SK-N-SH (cell line): Measurements from ENCODE around the gene MTHFD1L.

Source experiments
- CTCF ChIP-seq: fragments of 200-600 bp; sonication (generic); IDR thresholded peaks from 2 replicates; pipeline ENCODE4 v1.6.1; 2017; ENCODE audit warnings: antibody characterized with exemption, mild to moderate bottlenecking, moderate library complexity
- EP300 ChIP-seq, 2 experiments: IDR thresholded peaks; 2 replicates each; pipeline versions ENCODE4 v1.4.0 to v1.6.1; 2012; ENCODE audit warnings: borderline replicate concordance in 1 of 2, low read depth in 1 of 2, low read length in 1 of 2
- FOXM1 ChIP-seq: IDR thresholded peaks from 2 replicates; pipeline ENCODE4 v1.4.0; 2012; ENCODE audit warnings: low read depth, mild to moderate bottlenecking
- NFIC ChIP-seq: IDR thresholded peaks from 2 replicates; pipeline ENCODE4 v1.4.0; 2012; ENCODE audit warnings: borderline replicate concordance
- POLR2AphosphoS5 ChIP-seq: IDR thresholded peaks from 2 replicates; pipeline ENCODE4 v1.6.1; 2012; ENCODE audit warnings: low read depth, low read length
- RAD21 ChIP-seq: IDR thresholded peaks from 2 replicates; pipeline ENCODE4 v1.6.1; 2012; ENCODE audit warnings: mild to moderate bottlenecking, low read length
- REST ChIP-seq: IDR thresholded peaks from 2 replicates; pipeline ENCODE4 v1.6.1; 2012; ENCODE audit warnings: mild to moderate bottlenecking, low read depth, low read length, moderate library complexity
- TAF1 ChIP-seq: IDR thresholded peaks from 2 replicates; pipeline ENCODE4 v1.6.1; 2012; ENCODE audit warnings: low read depth, mild to moderate bottlenecking, low read length, moderate library complexity, borderline replicate concordance
- TEAD4 ChIP-seq: IDR thresholded peaks from 2 replicates; pipeline ENCODE4 v1.4.0; 2012; ENCODE audit warnings: mild to moderate bottlenecking, borderline replicate concordance; ENCODE audit not compliant: insufficient read depth
- USF1 ChIP-seq: IDR thresholded peaks from 2 replicates; pipeline ENCODE4 v1.4.0; 2012; ENCODE audit warnings: low read depth, borderline replicate concordance
- YY1 ChIP-seq: IDR thresholded peaks from 2 replicates; pipeline ENCODE4 v1.4.0; 2012; ENCODE audit warnings: low read depth, mild to moderate bottlenecking

GRCh38 chr6:150993253-150993652, 127.8 kb downstream of the MTHFD1L start:
- TF ChIP-seq TEAD4 (no peak), EP300 (IDR thresholded peaks at IDR 0.05; ENCODE audit: borderline replicate concordance in 1 of 2, low read depth in 1 of 2, low read length in 1 of 2) (no peak), NFIC (no peak), REST (no peak), POLR2AphosphoS5 (no peak), CTCF (no peak), USF1 (no peak), FOXM1 (no peak), TAF1 (no peak), RAD21 (no peak), YY1 (no peak)
